K562 (cell line): ENCODE measurements around the gene ERMP1. TPM values are rescaled to one million over a fixed set of nuclear protein-coding genes. Genes with fewer than 3 reads are reported as not detected.

Source experiments
- ATAC-seq: fragments of 200-7000 bp; cut with Tn5 transposase; 3 replicates; pipeline ENCODE4 v1.9.1; 2020; ENCODE audit warnings: moderate library complexity
- BruUV-seq: library from RNA; stranded (reverse); fragments of 400-500 nt; replicated peaks from 2 replicates; lab custom pipeline; 2021; lab: Mats Ljungman, UMichigan
- CTCF ChIA-PET: fragments of 300-600 bp; formaldehyde crosslinking; extraction: SDS; loops from one replicate; lab custom pipeline; 2021; ENCODE audit warnings: low intra/inter-chr PET ratio; lab: Yijun Ruan, JAX
- POLR2A ChIA-PET: fragments of 300-600, 350-650 bp; sonication (Branson Sonifier 250); formaldehyde crosslinking; extraction: SDS; loops from one replicate; lab custom pipeline; 2021; ENCODE audit warnings: antibody characterized with exemption, inconsistent platforms; lab: Yijun Ruan, JAX
- DNase-seq, 4 experiments: peaks; one replicate each; pipeline versions ENCODE4 v3.0.0 to v3.0.0-alpha.2; 2011 to 2018; ENCODE audit warnings: low spot score in 3 of 4, mixed read lengths in 3 of 4; ENCODE audit errors: extremely low read depth in 1 of 4
- FAIRE-seq: peaks from 2 replicates; lab custom pipeline; 2011; peaks lifted over from hg19 to GRCh38; lab: Jason Lieb, UNC
- H2AFZ ChIP-seq: 2 replicates; pipeline ENCODE4 v1.6.0; 2011; ENCODE audit warnings: low read depth, low read length, control low read depth, inconsistent platforms
- H3K27ac ChIP-seq: fragments of 200-600 bp; 3 replicates; pipeline ENCODE4 v1.8.0; 2011; ENCODE audit warnings: low read depth, mild to moderate bottlenecking, control low read depth, inconsistent platforms, low read length, moderate library complexity, mixed read lengths; ENCODE audit errors: extremely low read depth
- H3K27me3 ChIP-seq, 2 experiments: fragments of 300-600 bp in 1 of 2; 2 replicates in 1 of 2; 3 replicates in 1 of 2; pipeline versions ENCODE4 v1.6.0 to v1.8.0; 2011; ENCODE audit warnings: inconsistent platforms in 2 of 2, low read length in 2 of 2, mild to moderate bottlenecking in 1 of 2, mixed read lengths in 1 of 2, moderate library complexity in 1 of 2; ENCODE audit not compliant: control insufficient read depth in 2 of 2, insufficient read depth in 2 of 2
- H3K36me3 ChIP-seq: fragments of 300-600 bp; 3 replicates; pipeline ENCODE4 v1.8.0; 2011; ENCODE audit warnings: mild to moderate bottlenecking, low read length, inconsistent platforms; ENCODE audit not compliant: control insufficient read depth, insufficient read depth
- H3K4me1 ChIP-seq, 2 experiments: fragments of 200-600 bp in 1 of 2; replicated peaks in 1 of 2; 2 replicates in 1 of 2; 3 replicates in 1 of 2; pipeline versions ENCODE4 v1.5.1 to v1.8.0; 2011; ENCODE audit warnings: inconsistent platforms in 2 of 2, low read length in 2 of 2, mild to moderate bottlenecking in 1 of 2, mixed read lengths in 1 of 2, moderate library complexity in 1 of 2; ENCODE audit not compliant: control insufficient read depth in 2 of 2, insufficient read depth in 2 of 2
- H3K4me2 ChIP-seq: 2 replicates; pipeline ENCODE4 v1.6.1; 2011; ENCODE audit warnings: low read length, control low read depth, inconsistent platforms, mixed read lengths; ENCODE audit not compliant: insufficient read depth
- H3K4me3 ChIP-seq: fragments of 200-600 bp; sonication (generic), shearing (Covaris generic); 2 replicates; pipeline ENCODE4 v1.5.1; 2016; ENCODE audit warnings: control low read depth, inconsistent platforms
- H3K79me2 ChIP-seq: fragments of 200-600 bp; 3 replicates; pipeline ENCODE4 v1.8.0; 2011; ENCODE audit warnings: low read length, inconsistent platforms; ENCODE audit not compliant: control insufficient read depth, insufficient read depth
- H3K9ac ChIP-seq, 2 experiments: 2 replicates each; pipeline versions ENCODE4 v1.6.0 to v1.6.1; 2011; ENCODE audit warnings: low read depth in 2 of 2, low read length in 2 of 2, control low read depth in 1 of 2, inconsistent platforms in 1 of 2, mild to moderate bottlenecking in 1 of 2, mixed read lengths in 1 of 2; ENCODE audit not compliant: insufficient read depth in 1 of 2
- H3K9me1 ChIP-seq: one replicate; pipeline ENCODE4 v1.6.0; 2011; ENCODE audit warnings: inconsistent platforms, mild to moderate bottlenecking, low read length, moderate library complexity; ENCODE audit not compliant: control insufficient read depth, insufficient read depth
- H3K9me3 ChIP-seq: replicated peaks from 2 replicates; pipeline ENCODE4 v1.5.1; 2011; ENCODE audit warnings: low read depth, low read length, inconsistent platforms; ENCODE audit not compliant: control insufficient read depth, insufficient read depth
- H4K20me1 ChIP-seq: replicated peaks from 2 replicates; pipeline ENCODE4 v1.6.1; 2011; ENCODE audit warnings: low read length, inconsistent platforms, mixed read lengths; ENCODE audit not compliant: control insufficient read depth, insufficient read depth
- CXXC5 ChIP-seq: fragments of 250-450 bp; sonication (Bioruptor Pico); IDR thresholded peaks from 2 replicates; pipeline ENCODE4 v1.8.0; 2022; ENCODE audit warnings: inconsistent platforms, mild to moderate bottlenecking, moderate library complexity
- ELK3 ChIP-seq: fragments of 450-650 bp; formaldehyde crosslinking; IDR thresholded peaks from 2 replicates; pipeline ENCODE4 v1.4.0; 2020; ENCODE audit warnings: mild to moderate bottlenecking
- RCOR1 ChIP-seq, 2 experiments: IDR thresholded peaks; 2 replicates each; pipeline ENCODE4 v1.6.1; 2012; ENCODE audit warnings: low read depth in 2 of 2, low read length in 2 of 2, borderline replicate concordance in 1 of 2, improper control_type of control experiment in 1 of 2
- WGBS: fragments of 100-300 bp; shearing (Covaris generic); methylation state at CpG from one replicate; pipeline ENCODE4 v1.1.6; 2016; ENCODE audit warnings: low coverage, mixed read lengths; ENCODE audit not compliant: insufficient coverage; ENCODE audit errors: missing lambda C conversion rate; 5-methylcytosine and 5-hydroxymethylcytosine counted together
- in situ Hi-C: fragments of 300-500 bp; cut with MboI; formaldehyde crosslinking; loops from 4 replicates; pipeline ENCODE4 v1.15.0; 2018; ENCODE audit warnings: inconsistent platforms, mixed read lengths
- intact Hi-C: fragments of 100-400 bp; cut with micrococcal nuclease; formaldehyde crosslinking; loops from 2 replicates; pipeline ENCODE4 v1.14.2; 2022
- polyA plus RNA-seq, 8 experiments: library from polyadenylated mRNA; depleted of rRNA in 4 of 8; stranded (reverse) in 5 of 8; unstranded in 3 of 8; fragments of >200 nt; fragmentation: Nextera tagmentation in 2 of 8; fragmentation: Illumina TruSeq in 1 of 8; extraction: Ambion mirVana in 2 of 8; extraction: Trizol in 1 of 8; gene quantifications; 2 replicates each; pipeline versions ENCODE4 v1.2.1 to v1.2.3, GENCODE V29; 2011 to 2014; ENCODE audit warnings: inconsistent platforms in 1 of 8, missing spikeins in 1 of 8
- total RNA-seq, 7 experiments: library from RNA; depleted of rRNA in 6 of 7; stranded (reverse); fragments of >200 nt in 6 of 7; fragmentation: Illumina TruSeq in 2 of 7; extraction: Trizol in 2 of 7; gene quantifications; 2 replicates each; pipeline versions ENCODE4 v1.2.1 to v1.2.3, GENCODE V29; 2011 to 2021; ENCODE audit warnings: low replicate concordance in 1 of 7

ERMP1 gene
- total and polyA plus RNA-seq, 9 of the 15 experiments (the other 6 are each of a cell fraction or from before 2014, with no cell fraction given), result 2.5 to 26.3 (median 12.6) TPM

DNA sequence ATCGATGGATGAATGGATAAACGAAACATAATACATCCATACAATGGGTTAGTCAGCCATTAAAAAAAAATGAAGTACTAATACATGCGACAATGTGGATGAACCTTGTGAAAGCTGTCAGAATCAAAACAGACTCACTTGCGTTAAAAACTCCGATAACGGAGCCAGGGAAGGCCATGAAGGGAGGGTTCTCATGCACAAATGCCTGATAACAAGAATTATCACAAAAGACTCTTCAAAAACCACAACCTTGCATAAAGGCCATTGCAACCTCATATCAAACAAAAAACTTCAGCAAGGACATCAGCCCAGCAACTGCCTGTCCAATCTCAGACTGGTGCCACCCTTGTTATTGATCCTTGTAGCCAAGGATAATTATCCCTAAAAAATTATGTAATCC lies 13.7 kb downstream of the ERMP1 start:
- ATAC-seq (no peak), DNase-seq (no peak), FAIRE-seq (peak; percentile 42)
- Histone ChIP-seq H3K4me2 (no peak overlapping the region), H3K4me1 (peaks cover 3 to 7% of the 10 kb centered on the region in 2 experiments; a peak in 3 of 5 replicates), H3K36me3 (peaks cover 51% of the 10 kb centered on the region; the same call in 2 of the 3 replicates), H3K9me3 (no peaks in the 10 kb centered on the region), H4K20me1 (no peaks in the 10 kb centered on the region), H3K27ac (no peak overlapping the region), H3K9me1 (no peaks in the 10 kb centered on the region), H3K27me3 (no peaks in the 10 kb centered on the region), H3K4me3 (no peak overlapping the region), H3K9ac (no peak overlapping the region), H3K79me2 (no peaks in the 10 kb centered on the region; the same call in 2 of the 3 replicates), H2AFZ (no peak overlapping the region)
- in situ Hi-C loops, result no loop called here
- BruUV-seq, result no TSS peak
- intact Hi-C loops, result no loop called here
- TF ChIP-seq ELK3 (CRISPR knock-in tag) (no peak), RCOR1 (IDR thresholded peaks at IDR 0.05; ENCODE audit: borderline replicate concordance in 1 of 2, low read depth in 2 of 2, low read length in 2 of 2) (peak in 1 of 2 experiments; percentile 57; a peak in 1 of 4 replicates), CXXC5 (CRISPR knock-in tag) (no peak)
- ChIA-PET CTCF (no interaction called here), POLR2A (no interaction called here)
- WGBS, result 26% methylated on average over 6 of the region's 6 CpGs
